ENCODE data around the gene SDR39U1. TPM values are rescaled to one million over a fixed set of nuclear protein-coding genes. Genes with fewer than 3 reads are reported as not detected.

The SDR39U1 gene
- total and polyA plus RNA-seq, 2 experiments from 2014 or later: 34.1 to 99.7 TPM

- WGBS (ENCODE audit: low lambda C conversion rate, missing lambda C conversion rate): 4% methylated on average over 11 of the region's 12 CpGs
- H4K20me1 ChIP-seq (ENCODE audit: insufficient read depth, poor library complexity, severe bottlenecking): peaks cover 2% of the 10 kb centered on the region
- peaks cover 7% of the 10 kb centered on the region for H3K4me1 ChIP-seq (ENCODE audit: insufficient read depth)
- DNase-seq (ENCODE audit: low spot score): no peak
- H3K79me2 ChIP-seq: peaks cover 18% of the 10 kb centered on the region
- TF ChIP-seq EZH2 (IDR thresholded peaks at IDR 0.05; ENCODE audit: borderline replicate concordance): no peak
- no peak for TF ChIP-seq EZH2phosphoT487 (IDR thresholded peaks at IDR 0.05; ENCODE audit: low read depth, severe bottlenecking, unreplicated experiment)
- TF ChIP-seq CTCF (IDR thresholded peaks at IDR 0.05; ENCODE audit: poor library complexity): no peak
- peak overlapping the region; percentile 77 for H3K4me2 ChIP-seq
- H3K9me2 ChIP-seq (replicated peaks; ENCODE audit: insufficient read depth): no peaks in the 10 kb centered on the region
- H2AFZ ChIP-seq: no peak overlapping the region
- no peaks in the 10 kb centered on the region for H3K36me3 ChIP-seq (replicated peaks; ENCODE audit: insufficient read depth, low read depth)
- H3K27me3 ChIP-seq: no peaks in the 10 kb centered on the region
- no peaks in the 10 kb centered on the region for H3K9me3 ChIP-seq (ENCODE audit: low read depth)
- H3K4me3 ChIP-seq: peak overlapping the region; percentile 22
- peak overlapping the region; percentile 98 for H3K27ac ChIP-seq
These were observed 704 bp downstream of the SDR39U1 start for GRCh38 chr14:24441904-24442239.

GRCh38 chr14:24441485-24441884, 1.1 kb downstream of the SDR39U1 start:
- H3K4me2 ChIP-seq: peak overlapping the region; percentile 77
- H2AFZ ChIP-seq: no peak overlapping the region
- peaks cover 2% of the 10 kb centered on the region for H4K20me1 ChIP-seq (ENCODE audit: insufficient read depth, poor library complexity, severe bottlenecking)
- WGBS (ENCODE audit: low lambda C conversion rate, missing lambda C conversion rate): 53% methylated on average over 5 of the region's 5 CpGs
- peaks cover 7% of the 10 kb centered on the region for H3K4me1 ChIP-seq (ENCODE audit: insufficient read depth)
- peak overlapping the region; percentile 98 for H3K27ac ChIP-seq
- H3K27me3 ChIP-seq: no peaks in the 10 kb centered on the region
- peaks cover 18% of the 10 kb centered on the region for H3K79me2 ChIP-seq
- no peaks in the 10 kb centered on the region for H3K36me3 ChIP-seq (replicated peaks; ENCODE audit: insufficient read depth, low read depth)
- H3K9me2 ChIP-seq (replicated peaks; ENCODE audit: insufficient read depth): no peaks in the 10 kb centered on the region
- no peaks in the 10 kb centered on the region for H3K9me3 ChIP-seq (ENCODE audit: low read depth)
- DNase-seq (ENCODE audit: low spot score): no peak
- H3K4me3 ChIP-seq: peak overlapping the region; percentile 22
- TF ChIP-seq EZH2 (IDR thresholded peaks at IDR 0.05; ENCODE audit: borderline replicate concordance) (no peak), EZH2phosphoT487 (IDR thresholded peaks at IDR 0.05; ENCODE audit: low read depth, severe bottlenecking, unreplicated experiment) (no peak), CTCF (IDR thresholded peaks at IDR 0.05; ENCODE audit: poor library complexity) (no peak)

GRCh38 chr14:24440606-24441399, 1.8 kb downstream of the SDR39U1 start:
- no peaks in the 10 kb centered on the region for H3K9me2 ChIP-seq (replicated peaks; ENCODE audit: insufficient read depth)
- H3K79me2 ChIP-seq: peaks cover 18% of the 10 kb centered on the region
- no peak for DNase-seq (ENCODE audit: low spot score)
- 93% methylated on average over 8 of the region's 8 CpGs for WGBS (ENCODE audit: low lambda C conversion rate, missing lambda C conversion rate)
- no peak for TF ChIP-seq EZH2phosphoT487 (IDR thresholded peaks at IDR 0.05; ENCODE audit: low read depth, severe bottlenecking, unreplicated experiment)
- TF ChIP-seq EZH2 (IDR thresholded peaks at IDR 0.05; ENCODE audit: borderline replicate concordance): no peak
- TF ChIP-seq CTCF (IDR thresholded peaks at IDR 0.05; ENCODE audit: poor library complexity): no peak
- H3K4me1 ChIP-seq (ENCODE audit: insufficient read depth): peaks cover 7% of the 10 kb centered on the region
- no peak overlapping the region for H3K27ac ChIP-seq
- H3K9me3 ChIP-seq (ENCODE audit: low read depth): no peaks in the 10 kb centered on the region
- peaks cover 2% of the 10 kb centered on the region for H4K20me1 ChIP-seq (ENCODE audit: insufficient read depth, poor library complexity, severe bottlenecking)
- no peaks in the 10 kb centered on the region for H3K27me3 ChIP-seq
- no peak overlapping the region for H3K4me3 ChIP-seq
- no peaks in the 10 kb centered on the region for H3K36me3 ChIP-seq (replicated peaks; ENCODE audit: insufficient read depth, low read depth)
- no peak overlapping the region for H2AFZ ChIP-seq
- H3K4me2 ChIP-seq: no peak overlapping the region

Measured in hepatocyte (in vitro differentiated cells).